IPS-20b (cell line): Measurements from ENCODE around the gene MDM4.
"Not testable (repeated sequence)": the region's sequence is repeated elsewhere in the genome, so short reads cannot be mapped to it uniquely, and the experiment has no call there.

ENCODE experiments used
- H3K27ac ChIP-seq: one replicate; pipeline ENCODE4 v1.5.1; 2013; ENCODE audit warnings: low read length
- H3K27me3 ChIP-seq: 2 replicates; pipeline ENCODE4 v1.6.1; 2013; ENCODE audit warnings: mild to moderate bottlenecking, low read length, inconsistent platforms; ENCODE audit not compliant: insufficient read depth
- H3K36me3 ChIP-seq: 2 replicates; pipeline ENCODE4 v1.6.1; 2013; ENCODE audit warnings: low read depth, mild to moderate bottlenecking, inconsistent platforms, low read length, moderate library complexity; ENCODE audit not compliant: insufficient read depth
- H3K4me1 ChIP-seq: 2 replicates; pipeline ENCODE4 v1.6.1; 2013; ENCODE audit warnings: mild to moderate bottlenecking, control low read depth, inconsistent platforms, low read length, moderate library complexity; ENCODE audit not compliant: insufficient read depth
- H3K4me3 ChIP-seq: 2 replicates; pipeline ENCODE4 v1.5.1; 2013; ENCODE audit warnings: mild to moderate bottlenecking, low read length, inconsistent platforms
- H3K9ac ChIP-seq: 2 replicates; pipeline ENCODE4 v1.6.1; 2013; ENCODE audit warnings: low read depth, mild to moderate bottlenecking, inconsistent platforms, low read length, moderate library complexity
- H3K9me3 ChIP-seq: 2 replicates; pipeline ENCODE4 v1.6.1; 2013; ENCODE audit warnings: mild to moderate bottlenecking, low read depth, low read length, inconsistent platforms; ENCODE audit not compliant: insufficient read depth

Gene MDM4

GRCh38 chr1:204549313-204549712 lies 33.1 kb downstream of the MDM4 start:
- no peak overlapping the region for H3K27ac ChIP-seq
- H3K36me3 ChIP-seq, result peaks cover 84% of the 10 kb centered on the region
- no peaks in the 10 kb centered on the region for H3K27me3 ChIP-seq
- H3K4me1 ChIP-seq, result no peaks in the 10 kb centered on the region
- no peak overlapping the region for H3K9ac ChIP-seq
- no peak overlapping the region for H3K4me3 ChIP-seq
- H3K9me3 ChIP-seq, result no peaks in the 10 kb centered on the region

DNA sequence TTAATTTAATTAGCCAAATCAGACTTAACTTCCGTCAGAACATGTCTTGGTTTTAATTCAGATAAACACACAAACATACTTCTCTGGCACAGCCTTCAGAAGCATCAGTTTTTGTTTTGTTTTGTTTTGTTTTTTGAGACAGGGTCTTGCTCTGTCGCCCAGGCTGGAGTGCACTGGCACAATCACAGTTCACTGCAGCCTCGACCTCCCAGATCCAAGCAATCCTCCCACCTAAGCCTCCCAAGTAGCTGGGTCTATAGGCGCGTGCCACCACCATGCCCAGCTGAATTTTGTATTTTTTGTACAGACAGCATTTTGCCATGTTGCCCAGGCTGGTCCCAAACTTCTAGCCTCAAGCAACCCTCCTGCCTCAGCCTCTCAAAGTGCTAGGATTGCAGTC lies 34.7 kb downstream of the MDM4 start:
- Histone ChIP-seq H3K9me3 (no peaks in the 10 kb centered on the region), H3K4me1 (no peaks in the 10 kb centered on the region), H3K27ac (no peak overlapping the region), H3K9ac (no peak overlapping the region), H3K27me3 (no peaks in the 10 kb centered on the region), H3K36me3 (peaks cover 68% of the 10 kb centered on the region), H3K4me3 (no peak overlapping the region)

DNA sequence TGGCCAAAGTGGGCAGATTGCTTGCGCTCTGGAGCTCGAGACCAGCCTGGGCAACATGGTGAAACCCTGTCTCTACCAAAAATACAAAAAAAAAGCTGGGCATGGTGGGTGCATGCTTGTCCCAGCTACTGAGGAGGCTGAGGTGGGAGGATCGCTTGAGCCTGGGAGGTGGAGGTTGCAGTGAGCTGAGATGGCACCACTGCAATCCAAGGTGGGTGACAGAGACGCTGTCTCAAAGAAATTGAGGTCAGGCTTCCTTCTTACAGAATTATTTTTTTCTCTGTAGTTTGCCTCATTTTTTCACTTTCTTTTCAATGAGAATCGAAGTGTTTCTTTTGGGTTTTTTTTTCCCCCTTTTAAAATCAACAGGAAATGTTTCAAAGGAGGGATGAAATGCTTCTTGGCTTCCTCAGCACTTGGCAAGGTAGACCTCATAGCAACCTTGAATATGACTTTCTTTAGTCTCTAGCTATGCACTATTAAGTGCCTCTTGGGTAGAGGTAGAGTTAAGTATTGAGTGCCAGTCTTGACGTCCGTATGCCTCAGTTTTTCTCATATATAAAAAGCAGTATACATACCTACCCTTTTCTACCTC lies 40.3 kb downstream of the MDM4 start:
- Histone ChIP-seq H3K27ac (no peak overlapping the region), H3K9ac (no peak overlapping the region), H3K36me3 (peaks cover 12% of the 10 kb centered on the region), H3K4me3 (no peak overlapping the region), H3K27me3 (no peaks in the 10 kb centered on the region), H3K4me1 (peaks cover 5% of the 10 kb centered on the region), H3K9me3 (no peaks in the 10 kb centered on the region)

- Histone ChIP-seq H3K27ac (no peak overlapping the region), H3K27me3 (no peaks in the 10 kb centered on the region), H3K9ac (no peak overlapping the region), H3K36me3 (peaks cover 3% of the 10 kb centered on the region; the same call in 1 of the 2 replicates), H3K9me3 (no peaks in the 10 kb centered on the region), H3K4me3 (no peak overlapping the region), H3K4me1 (peaks cover 5% of the 10 kb centered on the region)
These were observed 42.3 kb downstream of the MDM4 start for GRCh38 chr1:204558467-204558866.

DNA sequence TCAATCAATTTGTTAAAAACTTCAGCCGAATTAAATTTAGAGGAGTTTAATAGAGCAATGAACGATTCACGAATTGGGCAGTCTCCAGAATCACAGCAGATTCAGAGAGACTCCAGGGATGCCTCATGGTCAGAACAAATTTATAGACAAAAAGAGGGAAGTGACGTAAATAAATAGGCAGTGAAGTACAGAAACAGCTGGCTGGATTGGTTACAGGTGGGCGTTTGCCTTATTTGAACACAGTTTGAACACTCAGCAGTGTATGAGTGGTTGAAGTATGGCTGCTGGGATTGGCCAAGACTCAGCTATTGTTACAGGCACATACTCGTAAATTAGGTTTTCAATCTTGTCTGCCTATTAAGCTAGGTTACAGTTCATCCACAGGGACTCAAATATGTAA lies 43.8 kb downstream of the MDM4 start:
- not testable (repeated sequence) for H3K4me3 ChIP-seq, H3K27ac ChIP-seq, H3K4me1 ChIP-seq, H3K27me3 ChIP-seq, H3K36me3 ChIP-seq, H3K9ac ChIP-seq, H3K9me3 ChIP-seq

DNA sequence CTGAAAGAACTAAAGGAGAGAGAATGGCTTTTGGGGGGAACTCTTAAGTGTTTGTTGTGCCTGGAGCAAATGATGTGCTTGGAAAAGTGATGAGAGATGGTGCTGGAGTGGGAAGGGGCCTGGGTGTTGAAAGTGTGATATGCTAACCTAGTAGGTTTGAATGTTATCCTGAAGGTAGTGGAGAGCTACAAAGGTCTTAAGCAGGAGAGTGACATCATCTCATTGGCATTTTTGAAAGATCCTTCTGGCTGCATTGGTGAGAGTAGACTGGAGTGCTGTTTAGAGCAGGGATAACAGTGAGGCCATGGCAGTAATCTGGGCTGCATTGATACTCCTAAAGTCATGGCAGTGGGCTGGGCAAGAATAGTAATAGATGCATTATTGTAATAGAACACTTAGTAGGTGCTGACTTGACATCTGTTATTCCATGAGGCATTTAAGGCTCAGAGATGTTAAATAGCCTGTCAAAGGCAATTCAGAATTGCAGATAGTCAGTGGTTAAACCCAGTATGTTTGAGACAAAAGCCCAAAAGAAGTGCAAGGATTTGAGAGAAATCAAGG lies 44.5 kb downstream of the MDM4 start:
- Histone ChIP-seq H3K9me3 (no peaks in the 10 kb centered on the region), H3K36me3 (no peaks in the 10 kb centered on the region), H3K4me1 (peaks cover 15% of the 10 kb centered on the region), H3K9ac (no peak overlapping the region), H3K27me3 (no peaks in the 10 kb centered on the region), H3K27ac (no peak overlapping the region), H3K4me3 (no peak overlapping the region)

- Histone ChIP-seq H3K36me3 (no peaks in the 10 kb centered on the region), H3K27ac (no peak overlapping the region)
These were observed 46.1 kb downstream of the MDM4 start for GRCh38 chr1:204562075-204562990.

DNA sequence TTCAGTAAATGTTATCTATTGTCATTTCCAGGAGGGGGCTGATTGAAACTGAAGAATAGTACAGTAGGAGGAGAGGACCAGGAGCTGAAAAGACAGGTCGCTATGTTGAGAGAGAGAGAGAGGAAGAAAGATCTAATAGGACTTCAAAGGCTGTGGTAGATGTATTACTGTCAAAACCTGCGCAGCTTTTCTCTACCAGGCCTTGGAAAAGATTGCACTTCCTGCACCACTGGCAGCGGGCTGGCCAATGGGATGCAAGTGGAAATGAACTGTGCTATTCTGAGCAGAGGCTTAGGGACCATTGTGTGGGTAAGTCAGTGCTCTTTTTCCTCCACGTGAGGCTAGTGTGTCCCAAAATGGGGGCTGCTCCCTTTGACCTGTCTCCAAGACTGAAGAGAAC lies 47.1 kb downstream of the MDM4 start:
- Histone ChIP-seq H3K36me3 (no peaks in the 10 kb centered on the region), H3K27ac (no peak overlapping the region), H3K27me3 (no peaks in the 10 kb centered on the region), H3K4me1 (peaks cover 27% of the 10 kb centered on the region), H3K4me3 (no peak overlapping the region), H3K9ac (no peak overlapping the region), H3K9me3 (no peaks in the 10 kb centered on the region)

More at GRCh38 chr1:204562075-204562990, 46.1 kb downstream of the MDM4 start:
- Histone ChIP-seq H3K9me3 (no peaks in the 10 kb centered on the region), H3K27me3 (no peaks in the 10 kb centered on the region), H3K4me3 (no peak overlapping the region), H3K9ac (no peak overlapping the region), H3K4me1 (peaks cover 27% of the 10 kb centered on the region)

GRCh38 chr1:204563780-204564179 lies 47.6 kb downstream of the MDM4 start:
- Histone ChIP-seq H3K9me3 (no peaks in the 10 kb centered on the region), H3K27ac (no peak overlapping the region), H3K4me1 (peaks cover 28% of the 10 kb centered on the region), H3K36me3 (no peaks in the 10 kb centered on the region), H3K27me3 (no peaks in the 10 kb centered on the region), H3K9ac (no peak overlapping the region), H3K4me3 (no peak overlapping the region)

- Histone ChIP-seq H3K27ac (no peak overlapping the region), H3K4me3 (no peak overlapping the region), H3K9me3 (no peaks in the 10 kb centered on the region), H3K36me3 (no peaks in the 10 kb centered on the region), H3K9ac (no peak overlapping the region), H3K27me3 (no peaks in the 10 kb centered on the region), H3K4me1 (peaks cover 32% of the 10 kb centered on the region)
These were observed 48.6 kb downstream of the MDM4 start for GRCh38 chr1:204564835-204565234.

GRCh38 chr1:204565617-204566582 lies 49.7 kb downstream of the MDM4 start:
- peak overlapping the region; percentile 33; the same call in 1 of the 2 replicates for H3K4me3 ChIP-seq
- peaks cover 27% of the 10 kb centered on the region for H3K4me1 ChIP-seq
- H3K27ac ChIP-seq, result no peak overlapping the region
- no peaks in the 10 kb centered on the region for H3K27me3 ChIP-seq
- H3K9me3 ChIP-seq, result no peaks in the 10 kb centered on the region
- H3K36me3 ChIP-seq, result no peaks in the 10 kb centered on the region
- H3K9ac ChIP-seq, result no peak overlapping the region
